NCI-H1105 treated with DMSO at 0.1 percent for 48 hours (cell line): Measurements from ENCODE around the gene TMIE.
"Not testable (repeated sequence)": the region's sequence is repeated elsewhere in the genome, so short reads cannot be mapped to it uniquely, and the experiment has no call there.

Experiments
- DNase-seq: peaks from one replicate; lab custom pipeline; 2025; lab: John Stamatoyannopoulos, UW

TMIE gene

GRCh38 chr3:46722443-46722842, 21.3 kb downstream of the TMIE start:
- DNase-seq = no peak

DNA sequence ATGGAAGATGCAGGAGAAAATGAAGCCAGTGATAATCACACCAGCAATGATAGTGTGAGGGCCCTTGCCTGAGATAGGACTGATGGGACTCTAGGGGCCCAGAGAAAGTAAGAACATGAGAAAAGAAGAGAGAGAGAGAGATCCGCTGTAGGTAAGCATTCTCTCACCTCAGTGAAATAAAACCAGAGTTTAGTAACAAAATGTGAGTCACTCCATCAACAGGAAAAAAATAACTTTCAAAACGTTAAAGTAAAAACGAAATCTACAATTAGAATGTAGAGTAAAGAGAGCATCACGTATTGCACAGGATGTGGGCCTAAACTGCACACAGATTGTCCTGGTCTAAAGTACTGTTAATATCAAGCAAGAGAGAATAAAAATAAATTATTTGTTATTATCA, 23.2 kb downstream of the TMIE start:
- DNase-seq = no peak

GRCh38 chr3:46725621-46726314, 24.6 kb downstream of the TMIE start:
- DNase-seq = no peak

DNA sequence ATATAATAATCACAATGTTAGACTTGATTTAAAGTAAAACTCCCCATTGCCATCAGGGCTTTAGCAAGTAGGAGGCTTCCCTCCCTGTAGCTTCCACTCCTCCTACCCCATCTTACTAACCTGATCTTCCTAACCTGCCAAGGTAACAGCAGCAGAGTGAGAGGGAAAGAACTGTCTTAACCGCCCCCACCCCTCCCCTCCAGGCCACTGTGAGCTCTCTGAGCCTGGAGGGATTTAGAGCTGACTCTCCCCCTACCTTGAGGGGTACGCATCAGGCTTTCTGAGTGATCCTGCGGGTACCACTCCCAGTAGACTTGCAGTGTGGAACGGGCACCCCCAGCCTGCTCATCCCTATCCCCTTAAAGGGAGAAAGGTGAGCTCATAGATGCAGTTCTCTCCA, 27.8 kb downstream of the TMIE start:
- DNase-seq = no peak

GRCh38 chr3:46730819-46731218, 29.6 kb downstream of the TMIE start:
- no peak for DNase-seq

- DNase-seq = no peak
Observed at GRCh38 chr3:46731795-46732194, 30.6 kb downstream of the TMIE start.

- DNase-seq = no peak
Observed at GRCh38 chr3:46733026-46733800, 32.0 kb downstream of the TMIE start.

GRCh38 chr3:46734773-46735172, 33.6 kb downstream of the TMIE start:
- DNase-seq = no peak

DNA sequence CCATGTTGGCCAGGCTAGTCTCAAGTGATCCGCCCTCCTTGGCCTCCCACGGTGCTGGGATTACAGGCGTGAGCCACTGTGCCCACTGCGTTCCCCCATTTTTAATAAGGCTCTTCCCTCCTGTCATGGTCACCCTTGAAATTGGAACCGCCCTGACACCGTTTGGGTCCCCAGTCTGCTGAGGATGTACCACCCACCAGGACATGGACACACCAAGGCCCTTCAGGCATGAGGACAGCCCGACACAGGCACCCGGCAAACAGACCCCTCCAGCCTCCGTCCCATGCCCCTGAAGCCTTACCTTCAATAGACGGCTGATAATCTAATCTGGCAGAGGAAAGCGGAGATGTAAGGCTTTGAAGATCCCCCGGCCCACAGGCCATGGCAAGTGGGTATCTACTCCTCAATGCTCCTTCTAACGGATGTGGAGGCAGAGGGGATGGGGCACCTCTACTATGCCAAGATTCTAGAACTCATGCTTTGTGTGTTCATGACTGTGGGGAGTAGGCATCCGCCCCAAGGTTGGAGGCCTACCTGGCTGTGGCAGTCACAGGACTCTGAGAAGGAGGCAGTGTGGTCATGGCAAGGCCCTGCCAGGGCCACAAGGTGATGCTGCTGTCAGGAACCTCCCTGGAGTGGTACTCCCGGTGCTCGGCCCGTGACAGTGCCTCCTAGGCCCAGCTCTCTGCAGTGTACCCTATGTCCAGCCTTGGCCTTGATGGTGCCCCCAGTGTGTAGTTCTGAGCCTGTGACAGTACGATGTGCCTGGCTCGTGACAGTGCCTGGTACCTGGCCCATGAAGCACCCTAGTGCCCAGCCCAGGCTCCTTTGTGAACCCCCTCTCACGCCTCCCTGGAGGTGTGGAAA, 35.0 kb downstream of the TMIE start:
- no peak for DNase-seq

- DNase-seq = peak; percentile 39
Observed at GRCh38 chr3:46737329-46737731, 36.1 kb downstream of the TMIE start.

- not testable (repeated sequence) for DNase-seq
Observed at GRCh38 chr3:46739565-46739964, 38.4 kb downstream of the TMIE start.

GRCh38 chr3:46742992-46743585, 41.9 kb downstream of the TMIE start:
- no peak for DNase-seq

DNA sequence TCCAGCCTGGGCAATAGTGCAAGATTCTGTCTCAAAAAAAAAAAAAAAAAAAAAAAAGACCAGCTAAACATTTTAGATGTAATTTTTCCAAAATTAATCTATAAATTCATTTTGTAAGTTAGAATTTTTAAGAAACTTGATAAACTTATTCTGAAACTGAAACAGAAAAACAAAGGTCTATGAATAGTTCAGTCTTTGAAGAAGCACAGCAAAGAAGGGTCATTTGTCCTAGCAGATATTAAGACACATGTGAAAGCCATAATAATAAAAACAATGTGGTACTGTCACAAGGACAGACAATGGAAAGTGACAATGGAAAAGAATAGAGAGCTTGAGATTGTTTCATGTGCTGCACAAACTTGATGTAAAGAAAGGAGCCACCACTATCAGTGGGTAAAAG, 45.5 kb downstream of the TMIE start:
- no peak for DNase-seq

- no peak for DNase-seq
Observed at GRCh38 chr3:46748170-46748569, 47.0 kb downstream of the TMIE start.

- no peak for DNase-seq
Observed at GRCh38 chr3:46749129-46749528, 47.9 kb downstream of the TMIE start.

GRCh38 chr3:46750555-46751038, 49.4 kb downstream of the TMIE start:
- no peak for DNase-seq

DNA sequence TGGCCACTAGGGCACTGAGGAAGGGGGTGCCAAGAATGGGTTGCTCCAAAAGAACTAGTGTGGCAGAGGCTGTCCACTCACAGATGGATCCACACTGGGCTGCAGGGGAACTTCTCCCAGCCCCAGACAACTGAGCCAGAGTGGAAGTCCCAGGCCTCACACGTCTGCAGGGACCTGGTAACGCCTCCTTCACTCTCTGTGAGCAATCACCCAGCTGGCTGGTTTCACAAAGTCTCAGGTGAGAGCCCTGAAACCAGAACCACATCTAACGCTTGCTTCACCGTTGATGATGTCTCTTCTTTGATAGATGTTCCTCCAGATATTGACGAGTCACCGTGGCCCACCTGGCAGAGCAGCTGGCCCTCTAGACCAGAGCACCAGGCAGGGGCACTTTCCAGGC, 51.9 kb downstream of the TMIE start:
- DNase-seq = not testable (repeated sequence)

GRCh38 chr3:46755646-46756045, 54.5 kb downstream of the TMIE start:
- no peak for DNase-seq

DNA sequence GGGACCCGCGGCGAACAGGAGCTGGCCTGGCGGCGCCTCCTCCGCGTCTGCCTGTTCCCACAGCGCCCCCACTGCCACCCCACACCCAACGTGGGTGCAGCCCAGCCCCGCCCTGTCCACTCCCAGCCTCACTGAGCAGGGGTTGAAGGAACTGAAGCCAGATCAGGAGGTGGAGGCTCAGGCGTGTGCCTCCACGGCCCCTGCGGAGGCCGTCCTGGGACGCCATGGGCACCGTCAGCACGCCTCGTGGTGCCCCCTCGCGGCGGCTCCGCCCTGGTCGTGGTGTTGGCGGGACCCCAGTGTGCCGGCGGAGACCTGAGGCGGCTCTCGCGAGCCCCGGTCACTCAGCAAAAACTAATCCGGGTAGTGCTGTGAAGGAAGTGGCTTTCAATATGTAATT, 55.5 kb downstream of the TMIE start:
- DNase-seq = no peak

GRCh38 chr3:46759239-46760167, 58.3 kb downstream of the TMIE start:
- no peak for DNase-seq
